RWPE1 (cell line): ENCODE data around the gene GSG1L.
A peak's percentile ranks its signal among the peaks of the same experiment; 100 is the strongest.

Experiments used
- CTCF ChIA-PET: fragments of 350-600 bp; sonication (Branson Sonifier 250); formaldehyde crosslinking; extraction: SDS; loops from one replicate; lab custom pipeline; 2021; lab: Yijun Ruan, JAX
- POLR2A ChIA-PET: fragments of 400-600 bp; formaldehyde crosslinking; extraction: SDS; loops from one replicate; lab custom pipeline; 2020; ENCODE audit warnings: antibody characterized with exemption; ENCODE audit not compliant: low non-redundant PET; lab: Yijun Ruan, JAX
- DNase-seq: peaks from one replicate; pipeline ENCODE4 v3.0.0; 2012; ENCODE audit warnings: low spot score
- H3K27ac ChIP-seq: fragments of 450-650 bp; 2 replicates; pipeline ENCODE4 v1.5.1; 2017
- CTCF ChIP-seq: fragments of 450-650 bp; conservative IDR thresholded peaks from 2 replicates; pipeline ENCODE4 v1.5.1; 2017; ENCODE audit warnings: low read depth, mild to moderate bottlenecking

The GSG1L gene

GRCh38 chr16:28063591-28064061 lies at the start of gene GSG1L:
Gene GSG1L (minus strand): TSS chr16:28063714. CDS start chr16:28063424, 290 bp downstream.
- no peak for TF ChIP-seq CTCF
- CTCF ChIA-PET: no interaction called here
- no peak for DNase-seq
- POLR2A ChIA-PET: no interaction called here
- H3K27ac ChIP-seq: no peak within 1 kb of the TSS

- TF ChIP-seq CTCF: no peak
- ChIA-PET CTCF (interaction anchor here (0.6 kb wide), 1 partner anchor 140 kb away, joined by 4 read pairs; no protein-coding TSS in a partner anchor), POLR2A (no interaction called here)
- 0 out of 2 replicates have a peak overlapping the region, but pooled peaks have one; percentile 3 for H3K27ac ChIP-seq
- DNase-seq: no peak
These were observed 49.4 kb upstream of the GSG1L start for GRCh38 chr16:28112908-28113307.

DNA sequence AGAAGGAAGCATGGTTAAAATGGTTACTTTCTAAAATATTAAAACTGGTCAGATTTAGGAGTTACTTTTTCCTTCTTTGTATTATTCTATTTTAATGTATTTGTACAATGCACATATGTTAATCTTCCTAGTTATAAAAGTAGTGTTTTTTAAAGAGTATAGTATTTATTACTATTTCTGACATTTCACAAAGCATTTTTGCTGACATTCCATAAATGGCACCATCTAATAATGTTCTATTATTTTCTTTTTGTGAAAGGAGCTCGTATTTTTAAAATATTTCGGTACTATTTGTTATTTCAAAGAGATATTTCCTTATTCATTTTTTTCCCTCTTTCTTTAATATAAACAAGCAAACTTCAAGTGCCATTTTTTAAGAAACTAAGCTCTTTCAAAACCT lies 47.5 kb upstream of the GSG1L start:
- CTCF ChIA-PET: no interaction called here
- no peak overlapping the region for H3K27ac ChIP-seq
- POLR2A ChIA-PET: no interaction called here
- no peak for DNase-seq
- TF ChIP-seq CTCF: no peak

- ChIA-PET CTCF (no interaction called here), POLR2A (no interaction called here)
- DNase-seq: no peak
- H3K27ac ChIP-seq: no peak overlapping the region
- TF ChIP-seq CTCF: no peak
These were observed 47.0 kb upstream of the GSG1L start for GRCh38 chr16:28110479-28110878.

- CTCF ChIA-PET: no interaction called here
- no peak for DNase-seq
- POLR2A ChIA-PET: no interaction called here
- no peak for TF ChIP-seq CTCF
- H3K27ac ChIP-seq: no peak overlapping the region
These were observed 46.6 kb upstream of the GSG1L start for GRCh38 chr16:28110074-28110473.

- ChIA-PET POLR2A (no interaction called here), CTCF (no interaction called here)
- no peak for TF ChIP-seq CTCF
- no peak for DNase-seq
- no peak overlapping the region for H3K27ac ChIP-seq
These were observed 45.2 kb upstream of the GSG1L start for GRCh38 chr16:28108590-28109247.
